KOPT-K1 (cell line): Measurements from ENCODE around the gene AZU1.
"Not testable (repeated sequence)": the region's sequence is repeated elsewhere in the genome, so short reads cannot be mapped to it uniquely, and the experiment has no call there.

ENCODE experiments used
- H3K27ac ChIP-seq: fragments of 200-600 bp; sonication (generic); 2 replicates; pipeline ENCODE4 v1.5.1; 2016; ENCODE audit warnings: antibody characterized with exemption, mild to moderate bottlenecking, low read depth, low read length; ENCODE audit not compliant: poor library complexity, severe bottlenecking
- H3K36me3 ChIP-seq: fragments of 200-600 bp; sonication (generic); 2 replicates; pipeline ENCODE4 v1.5.1; 2017; ENCODE audit warnings: antibody characterized with exemption, mild to moderate bottlenecking, low read length, moderate library complexity; ENCODE audit not compliant: insufficient read depth
- H3K9me3 ChIP-seq: fragments of 200-600 bp; sonication (generic); 2 replicates; pipeline ENCODE4 v1.5.1; 2017; ENCODE audit warnings: antibody characterized with exemption, low read length, mild to moderate bottlenecking; ENCODE audit not compliant: insufficient read depth, poor library complexity, severe bottlenecking

Gene AZU1

DNA sequence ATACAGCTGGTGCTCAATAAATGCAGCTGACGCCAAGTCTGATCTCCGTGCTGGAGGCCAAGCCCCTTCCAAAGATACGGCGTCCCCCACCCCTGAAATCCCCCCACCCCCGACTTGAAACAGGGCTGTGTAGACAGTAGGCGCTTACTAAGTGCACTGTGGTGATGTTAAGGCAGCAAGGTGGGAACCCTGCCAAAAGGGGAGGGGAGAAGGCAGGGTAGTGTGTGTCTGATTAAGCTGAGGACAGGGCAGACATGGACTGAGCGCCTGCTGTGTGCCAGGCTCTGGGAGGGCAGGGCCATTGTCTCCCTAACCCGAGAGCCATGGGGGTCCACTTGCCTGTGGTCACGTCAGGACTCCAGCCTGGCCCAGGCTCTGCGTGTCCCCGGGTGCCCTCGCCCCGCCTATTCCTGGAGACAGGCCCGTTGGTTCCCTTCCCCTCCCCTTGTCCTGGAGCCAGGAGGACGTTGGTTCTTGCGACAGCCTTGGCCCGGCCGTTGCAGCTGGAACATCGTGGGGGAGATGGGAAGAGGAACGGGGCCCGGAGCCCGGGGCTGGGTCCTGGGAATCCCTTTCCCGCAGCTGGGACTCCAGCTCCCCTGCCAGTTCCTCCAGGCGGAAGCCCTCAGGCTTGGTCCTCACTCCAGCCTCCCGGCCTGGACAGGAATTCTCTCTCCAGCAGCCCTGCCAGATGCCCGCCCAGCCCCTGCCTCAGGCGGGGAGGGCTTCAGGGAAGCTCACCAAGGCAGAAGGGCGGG is 22.8 kb downstream of the AZU1 start:
- Histone ChIP-seq H3K36me3 (no peaks in the 10 kb centered on the region), H3K27ac (no peak overlapping the region), H3K9me3 (no peaks in the 10 kb centered on the region)

- no peak overlapping the region for H3K27ac ChIP-seq
- H3K9me3 ChIP-seq: no peaks in the 10 kb centered on the region
- H3K36me3 ChIP-seq: no peaks in the 10 kb centered on the region
These were observed 23.3 kb downstream of the AZU1 start for GRCh38 chr19:850979-851335.

DNA sequence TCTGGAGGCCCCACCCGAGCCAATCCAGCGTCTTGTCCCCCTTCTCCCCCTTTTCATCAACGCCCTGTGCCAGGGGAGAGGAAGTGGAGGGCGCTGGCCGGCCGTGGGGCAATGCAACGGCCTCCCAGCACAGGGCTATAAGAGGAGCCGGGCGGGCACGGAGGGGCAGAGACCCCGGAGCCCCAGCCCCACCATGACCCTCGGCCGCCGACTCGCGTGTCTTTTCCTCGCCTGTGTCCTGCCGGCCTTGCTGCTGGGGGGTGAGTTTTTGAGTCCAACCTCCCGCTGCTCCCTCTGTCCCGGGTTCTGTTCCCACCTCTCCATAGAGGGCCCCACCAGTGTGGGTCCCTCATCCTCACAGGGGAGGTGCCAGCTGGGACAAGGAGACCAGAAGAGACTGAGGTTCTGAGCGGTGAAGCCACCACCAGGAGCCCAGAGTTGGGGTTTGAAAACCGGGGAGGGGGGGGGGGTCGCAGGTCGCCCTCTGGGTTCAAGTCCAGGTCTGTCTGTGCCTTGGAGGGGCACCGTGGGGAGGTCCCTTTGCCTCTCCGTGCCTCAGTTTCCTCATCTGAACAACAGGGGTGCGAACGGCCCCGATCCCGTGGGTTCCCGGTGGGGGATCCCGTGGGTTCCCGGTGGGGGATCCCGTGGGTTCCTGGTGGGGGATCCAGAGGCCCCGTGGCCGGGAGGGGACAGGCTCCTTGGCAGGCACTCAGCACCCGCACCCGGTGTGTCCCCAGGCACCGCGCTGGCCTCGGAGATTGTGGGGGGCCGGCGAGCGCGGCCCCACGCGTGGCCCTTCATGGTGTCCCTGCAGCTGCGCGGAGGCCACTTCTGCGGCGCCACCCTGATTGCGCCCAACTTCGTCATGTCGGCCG is 24.7 kb downstream of the AZU1 start, which contains the start of gene ELANE:
TSS of gene ELANE (plus strand) at position 168 of the 878 bp plus-strand sequence. CDS start at position 194, 26 bp downstream.
- H3K27ac ChIP-seq: no peak within 1 kb of the TSS
- no peaks in the 10 kb centered on the region for H3K9me3 ChIP-seq

GRCh38 chr19:853014-853585 is 25.5 kb downstream of the AZU1 start:
- no peak overlapping the region for H3K27ac ChIP-seq
- no peaks in the 10 kb centered on the region for H3K9me3 ChIP-seq
- no peaks in the 10 kb centered on the region for H3K36me3 ChIP-seq

More for the DNA sequence above, 24.7 kb downstream of the AZU1 start, which contains the start of gene ELANE:
- no peaks in the 10 kb centered on the region for H3K36me3 ChIP-seq

DNA sequence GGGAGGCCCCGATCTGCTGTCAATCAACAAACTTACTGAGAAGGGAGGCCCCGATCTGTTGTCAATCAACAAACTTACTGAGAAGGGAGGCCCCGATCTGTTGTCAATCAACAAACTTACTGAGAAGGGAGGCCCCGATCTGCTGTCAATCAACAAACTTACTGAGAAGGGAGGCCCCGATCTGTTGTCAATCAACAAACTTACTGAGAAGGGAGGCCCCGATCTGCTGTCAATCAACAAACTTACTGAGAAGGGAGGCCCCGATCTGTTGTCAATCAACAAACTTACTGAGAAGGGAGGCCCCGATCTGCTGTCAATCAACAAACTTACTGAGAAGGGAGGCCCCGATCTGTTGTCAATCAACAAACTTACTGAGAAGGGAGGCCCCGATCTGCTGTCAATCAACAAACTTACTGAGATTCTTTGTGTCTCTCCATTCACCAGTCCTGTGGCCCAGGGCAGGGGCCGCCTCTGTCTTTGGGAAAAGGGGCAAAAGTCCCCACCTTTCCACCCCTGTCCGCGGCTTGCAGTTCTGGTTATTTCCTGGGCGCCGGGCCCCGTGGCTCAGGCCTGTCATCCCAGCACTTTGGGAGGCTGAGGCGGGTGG is 26.1 kb downstream of the AZU1 start:
- H3K27ac ChIP-seq, H3K9me3 ChIP-seq, H3K36me3 ChIP-seq: not testable (repeated sequence)

DNA sequence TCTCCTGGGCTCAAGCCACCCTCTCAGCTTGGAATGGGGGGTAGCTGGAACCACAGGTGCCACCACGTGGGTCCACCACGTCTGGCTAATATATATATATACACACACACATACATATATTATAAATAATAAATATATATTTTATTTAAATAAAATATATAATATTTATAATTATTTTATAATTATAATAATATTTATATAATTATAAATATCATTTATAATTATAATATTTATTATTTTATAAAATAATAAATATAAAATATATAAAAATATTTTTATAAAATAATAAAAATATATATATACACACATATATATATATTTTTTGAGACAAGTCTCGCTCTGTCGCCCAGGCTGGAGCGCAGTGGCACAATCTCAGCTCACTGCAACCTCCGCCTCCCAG is 26.9 kb downstream of the AZU1 start:
- no peak overlapping the region for H3K27ac ChIP-seq
- H3K9me3 ChIP-seq: no peaks in the 10 kb centered on the region
- no peaks in the 10 kb centered on the region for H3K36me3 ChIP-seq

GRCh38 chr19:855142-855541 is 27.5 kb downstream of the AZU1 start:
- Histone ChIP-seq H3K9me3 (no peaks in the 10 kb centered on the region), H3K27ac (no peak overlapping the region), H3K36me3 (no peaks in the 10 kb centered on the region)

DNA sequence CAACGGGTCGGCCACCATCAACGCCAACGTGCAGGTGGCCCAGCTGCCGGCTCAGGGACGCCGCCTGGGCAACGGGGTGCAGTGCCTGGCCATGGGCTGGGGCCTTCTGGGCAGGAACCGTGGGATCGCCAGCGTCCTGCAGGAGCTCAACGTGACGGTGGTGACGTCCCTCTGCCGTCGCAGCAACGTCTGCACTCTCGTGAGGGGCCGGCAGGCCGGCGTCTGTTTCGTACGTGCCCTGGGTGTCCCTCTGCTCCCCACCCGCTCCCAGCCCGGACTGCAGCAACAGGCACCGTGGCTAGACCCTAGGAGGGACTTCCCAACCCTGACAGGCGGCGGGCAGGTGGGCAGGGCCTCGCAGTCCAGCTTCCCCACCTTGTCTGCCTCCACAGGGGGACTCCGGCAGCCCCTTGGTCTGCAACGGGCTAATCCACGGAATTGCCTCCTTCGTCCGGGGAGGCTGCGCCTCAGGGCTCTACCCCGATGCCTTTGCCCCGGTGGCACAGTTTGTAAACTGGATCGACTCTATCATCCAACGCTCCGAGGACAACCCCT is 28.0 kb downstream of the AZU1 start:
- Histone ChIP-seq H3K36me3 (no peaks in the 10 kb centered on the region), H3K9me3 (no peaks in the 10 kb centered on the region), H3K27ac (no peak overlapping the region)

DNA sequence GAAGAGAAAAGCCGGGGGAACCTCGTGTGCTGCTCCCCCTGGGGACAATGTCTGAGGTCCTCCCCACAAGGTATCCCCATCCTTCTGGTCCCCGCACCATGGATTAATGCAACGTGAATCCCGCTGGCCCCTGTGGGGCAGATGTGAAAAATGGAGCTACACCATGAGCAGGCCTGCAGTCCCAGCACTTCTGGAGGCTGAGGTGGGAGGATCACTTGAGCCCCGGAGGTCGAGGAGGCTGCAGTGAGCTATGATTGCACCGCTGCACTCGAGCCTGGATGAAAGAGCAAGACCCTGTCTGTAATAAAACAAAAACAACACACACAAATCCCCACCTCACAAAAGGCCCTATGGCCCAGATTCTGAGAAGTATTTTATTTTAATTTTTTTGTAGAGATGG is 30.6 kb downstream of the AZU1 start:
- H3K9me3 ChIP-seq: no peaks in the 10 kb centered on the region

GRCh38 chr19:858868-859843 is 31.5 kb downstream of the AZU1 start, which contains the start of gene CFD:
CFD (plus strand) TSS chr19:859664; CDS start chr19:859690, 26 bp downstream.
- no peaks in the 10 kb centered on the region for H3K36me3 ChIP-seq
- no peak within 1 kb of the TSS for H3K27ac ChIP-seq
- no peaks in the 10 kb centered on the region for H3K9me3 ChIP-seq

More for the DNA sequence above, 30.6 kb downstream of the AZU1 start:
- Histone ChIP-seq H3K27ac (no peak overlapping the region), H3K36me3 (no peaks in the 10 kb centered on the region)

GRCh38 chr19:861141-861755 is 33.6 kb downstream of the AZU1 start:
- Histone ChIP-seq H3K36me3 (no peaks in the 10 kb centered on the region), H3K9me3 (no peaks in the 10 kb centered on the region), H3K27ac (no peak overlapping the region)

DNA sequence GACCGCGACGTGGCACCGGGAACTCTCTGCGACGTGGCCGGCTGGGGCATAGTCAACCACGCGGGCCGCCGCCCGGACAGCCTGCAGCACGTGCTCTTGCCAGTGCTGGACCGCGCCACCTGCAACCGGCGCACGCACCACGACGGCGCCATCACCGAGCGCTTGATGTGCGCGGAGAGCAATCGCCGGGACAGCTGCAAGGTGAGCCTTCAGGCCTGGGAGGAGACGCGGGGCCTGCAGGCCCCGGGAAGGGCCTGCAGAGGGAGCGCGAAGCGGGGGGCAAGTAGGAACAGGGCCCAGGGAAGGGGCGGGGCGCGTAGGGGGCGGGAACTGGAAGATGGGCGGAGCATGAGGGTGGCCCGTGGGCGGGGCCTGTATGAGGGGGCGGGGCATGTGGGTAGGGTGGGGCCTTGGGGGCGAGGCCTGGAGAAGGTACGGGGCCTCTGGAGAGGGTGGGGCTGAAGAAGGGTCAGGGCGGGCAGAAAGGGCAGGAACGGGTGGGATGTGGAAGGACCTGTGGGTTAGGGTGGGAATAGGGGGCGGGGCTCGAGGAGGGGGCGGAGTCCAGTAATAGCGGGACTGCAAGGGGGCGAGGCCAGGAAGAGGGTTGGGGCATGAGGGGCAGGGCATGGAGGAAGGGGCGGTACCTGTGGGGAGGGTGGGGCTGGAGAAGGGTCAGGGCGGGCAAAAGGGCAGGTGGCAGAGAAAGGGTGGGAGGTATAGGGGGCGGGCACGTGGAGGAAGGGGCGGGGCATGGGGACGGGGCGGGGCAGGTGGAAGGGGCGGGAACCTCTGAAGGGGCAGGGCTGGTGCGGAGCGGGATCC is 34.3 kb downstream of the AZU1 start:
- Histone ChIP-seq H3K36me3 (no peaks in the 10 kb centered on the region), H3K9me3 (no peaks in the 10 kb centered on the region), H3K27ac (no peak overlapping the region)
